ENCODE measurements around the gene EPAS1.

DNA sequence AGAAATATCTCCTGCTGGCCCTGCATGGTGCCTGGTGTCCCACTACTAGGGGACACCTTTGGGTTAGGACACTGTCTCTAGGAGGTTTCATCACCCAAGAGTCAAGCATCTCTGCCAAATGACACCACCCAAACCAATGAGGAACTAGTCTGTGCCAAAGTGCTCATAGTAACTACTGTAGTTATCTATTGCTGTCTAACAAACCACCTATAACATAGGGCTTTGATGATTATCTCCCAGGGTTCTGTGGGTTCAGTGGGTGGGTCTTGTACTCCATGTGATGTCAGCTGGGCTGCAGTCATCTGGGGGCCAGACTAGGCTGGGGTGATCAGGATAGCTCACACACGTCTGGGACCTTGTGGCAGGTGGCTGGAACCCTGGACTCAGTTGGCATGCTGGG lies 59.8 kb downstream of the EPAS1 start:
- TF ChIP-seq, protein P1, sequence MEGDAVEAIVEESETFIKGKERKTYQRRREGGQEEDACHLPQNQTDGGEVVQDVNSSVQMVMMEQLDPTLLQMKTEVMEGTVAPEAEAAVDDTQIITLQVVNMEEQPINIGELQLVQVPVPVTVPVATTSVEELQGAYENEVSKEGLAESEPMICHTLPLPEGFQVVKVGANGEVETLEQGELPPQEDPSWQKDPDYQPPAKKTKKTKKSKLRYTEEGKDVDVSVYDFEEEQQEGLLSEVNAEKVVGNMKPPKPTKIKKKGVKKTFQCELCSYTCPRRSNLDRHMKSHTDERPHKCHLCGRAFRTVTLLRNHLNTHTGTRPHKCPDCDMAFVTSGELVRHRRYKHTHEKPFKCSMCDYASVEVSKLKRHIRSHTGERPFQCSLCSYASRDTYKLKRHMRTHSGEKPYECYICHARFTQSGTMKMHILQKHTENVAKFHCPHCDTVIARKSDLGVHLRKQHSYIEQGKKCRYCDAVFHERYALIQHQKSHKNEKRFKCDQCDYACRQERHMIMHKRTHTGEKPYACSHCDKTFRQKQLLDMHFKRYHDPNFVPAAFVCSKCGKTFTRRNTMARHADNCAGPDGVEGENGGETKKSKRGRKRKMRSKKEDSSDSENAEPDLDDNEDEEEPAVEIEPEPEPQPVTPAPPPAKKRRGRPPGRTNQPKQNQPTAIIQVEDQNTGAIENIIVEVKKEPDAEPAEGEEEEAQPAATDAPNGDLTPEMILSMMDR (IDR thresholded peaks at IDR 0.05; ENCODE audit: insufficient read depth, low read length) = no peak
- no peak for TF ChIP-seq POLR2AphosphoS5 (IDR thresholded peaks at IDR 0.05; ENCODE audit: low read depth)
- TF ChIP-seq, protein P2, sequence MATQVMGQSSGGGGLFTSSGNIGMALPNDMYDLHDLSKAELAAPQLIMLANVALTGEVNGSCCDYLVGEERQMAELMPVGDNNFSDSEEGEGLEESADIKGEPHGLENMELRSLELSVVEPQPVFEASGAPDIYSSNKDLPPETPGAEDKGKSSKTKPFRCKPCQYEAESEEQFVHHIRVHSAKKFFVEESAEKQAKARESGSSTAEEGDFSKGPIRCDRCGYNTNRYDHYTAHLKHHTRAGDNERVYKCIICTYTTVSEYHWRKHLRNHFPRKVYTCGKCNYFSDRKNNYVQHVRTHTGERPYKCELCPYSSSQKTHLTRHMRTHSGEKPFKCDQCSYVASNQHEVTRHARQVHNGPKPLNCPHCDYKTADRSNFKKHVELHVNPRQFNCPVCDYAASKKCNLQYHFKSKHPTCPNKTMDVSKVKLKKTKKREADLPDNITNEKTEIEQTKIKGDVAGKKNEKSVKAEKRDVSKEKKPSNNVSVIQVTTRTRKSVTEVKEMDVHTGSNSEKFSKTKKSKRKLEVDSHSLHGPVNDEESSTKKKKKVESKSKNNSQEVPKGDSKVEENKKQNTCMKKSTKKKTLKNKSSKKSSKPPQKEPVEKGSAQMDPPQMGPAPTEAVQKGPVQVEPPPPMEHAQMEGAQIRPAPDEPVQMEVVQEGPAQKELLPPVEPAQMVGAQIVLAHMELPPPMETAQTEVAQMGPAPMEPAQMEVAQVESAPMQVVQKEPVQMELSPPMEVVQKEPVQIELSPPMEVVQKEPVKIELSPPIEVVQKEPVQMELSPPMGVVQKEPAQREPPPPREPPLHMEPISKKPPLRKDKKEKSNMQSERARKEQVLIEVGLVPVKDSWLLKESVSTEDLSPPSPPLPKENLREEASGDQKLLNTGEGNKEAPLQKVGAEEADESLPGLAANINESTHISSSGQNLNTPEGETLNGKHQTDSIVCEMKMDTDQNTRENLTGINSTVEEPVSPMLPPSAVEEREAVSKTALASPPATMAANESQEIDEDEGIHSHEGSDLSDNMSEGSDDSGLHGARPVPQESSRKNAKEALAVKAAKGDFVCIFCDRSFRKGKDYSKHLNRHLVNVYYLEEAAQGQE (IDR thresholded peaks at IDR 0.05; ENCODE audit: insufficient replicate concordance, low read depth) = no peak
- no peak for TF ChIP-seq SPI1 (IDR thresholded peaks at IDR 0.05; ENCODE audit: borderline replicate concordance, low read depth)
- TF ChIP-seq GABPA (IDR thresholded peaks at IDR 0.05; ENCODE audit: low read depth) = no peak

All from HL-60 (cell line).